ENCODE measurements around the gene CNTN5.

The CNTN5 gene

DNA sequence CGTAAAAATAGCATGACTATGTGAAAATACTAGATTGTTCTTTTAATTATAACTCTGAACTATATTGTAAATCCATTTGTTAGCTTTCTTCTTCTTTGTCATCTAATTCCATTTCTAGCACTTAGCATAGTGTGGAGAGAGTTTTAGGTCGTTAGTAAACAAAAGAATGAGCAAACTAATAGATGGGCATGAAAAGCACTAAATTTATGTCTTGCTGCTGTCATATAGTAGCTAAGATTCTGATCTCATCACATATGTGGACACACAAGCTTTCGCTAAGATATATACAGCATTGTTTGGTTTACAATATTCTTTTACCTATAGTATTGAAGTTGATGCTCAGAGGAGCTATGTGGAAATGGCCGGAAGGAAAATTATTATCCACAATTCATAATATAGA lies 370.5 kb downstream of the CNTN5 start:
- no peak for DNase-seq (ENCODE audit: low spot score)

DNA sequence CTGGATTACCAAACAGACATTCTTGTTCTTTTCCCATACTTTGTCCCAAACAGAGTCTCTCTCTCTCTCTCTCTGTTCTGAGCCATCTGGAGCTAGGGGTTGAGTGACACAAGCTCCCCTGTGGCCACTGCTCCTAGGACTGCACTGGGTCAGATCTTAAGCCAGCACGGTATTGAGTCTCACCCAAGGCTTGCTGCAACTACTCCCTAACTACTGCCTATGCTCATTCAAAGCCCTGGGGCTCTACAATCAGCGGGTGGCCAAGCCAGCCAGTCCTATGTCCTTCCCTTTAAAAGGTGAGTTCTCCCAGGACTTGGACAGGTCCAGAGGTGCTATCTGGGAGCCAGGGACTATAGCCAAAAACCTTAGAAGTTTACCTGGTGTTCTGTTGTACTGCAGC lies 385.6 kb downstream of the CNTN5 start:
- no peak for DNase-seq (ENCODE audit: low spot score)

DNA sequence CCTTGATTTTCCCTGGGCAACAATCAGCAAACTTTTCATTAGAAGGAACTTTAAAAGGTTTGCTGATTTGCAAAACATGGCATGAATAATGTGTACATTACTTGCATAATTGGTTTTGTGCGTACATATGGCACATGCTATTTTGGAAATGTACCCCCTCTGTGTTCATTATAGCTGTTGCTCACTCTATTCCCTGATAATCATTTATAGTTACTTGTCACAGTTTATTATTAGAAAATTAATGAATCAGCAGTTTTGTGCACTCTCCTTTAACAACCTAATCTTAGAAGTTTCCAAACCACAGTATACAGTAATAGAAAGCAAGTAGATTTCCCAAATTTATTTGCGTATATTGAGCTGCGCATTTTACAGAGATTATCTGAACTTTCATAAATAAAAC lies 389.9 kb downstream of the CNTN5 start:
- no peak for DNase-seq (ENCODE audit: low spot score)

DNA sequence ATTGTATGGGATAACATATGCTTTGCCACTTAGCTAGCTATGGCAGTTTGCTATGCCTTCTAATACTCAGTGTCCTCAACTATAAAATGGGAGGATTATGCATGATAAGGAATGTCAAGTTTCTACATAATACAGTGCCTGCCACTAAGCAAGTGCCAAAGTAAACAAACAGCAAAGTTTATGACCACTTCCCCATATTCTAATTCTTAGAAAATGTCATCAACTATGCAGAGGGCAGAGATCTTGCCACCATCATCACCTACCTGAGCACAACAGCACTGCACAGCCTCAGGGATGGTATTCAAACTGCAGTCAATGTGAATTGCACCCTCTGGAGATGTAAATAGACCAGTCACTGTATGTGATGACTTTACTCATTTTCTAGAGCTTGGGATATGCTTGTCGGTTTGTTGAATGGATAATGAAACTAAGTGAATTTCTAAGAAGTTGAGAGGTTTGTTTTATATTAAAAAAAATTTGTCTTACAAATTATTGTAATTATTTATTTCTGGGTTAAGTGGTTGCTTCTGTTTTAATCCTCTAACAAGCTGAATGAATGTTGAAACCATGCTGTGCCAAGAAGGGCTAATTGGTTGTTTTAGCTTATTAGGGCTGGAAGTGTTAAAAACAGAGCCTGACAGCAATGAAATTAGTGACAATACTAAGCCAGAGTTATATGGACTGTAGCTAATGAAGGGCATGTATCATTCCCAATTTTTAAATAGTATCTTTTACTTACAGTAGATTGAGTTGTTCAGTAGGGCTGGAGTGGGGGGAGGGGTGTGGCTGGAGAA lies 398.4 kb downstream of the CNTN5 start:
- DNase-seq (ENCODE audit: low spot score), result no peak

DNA sequence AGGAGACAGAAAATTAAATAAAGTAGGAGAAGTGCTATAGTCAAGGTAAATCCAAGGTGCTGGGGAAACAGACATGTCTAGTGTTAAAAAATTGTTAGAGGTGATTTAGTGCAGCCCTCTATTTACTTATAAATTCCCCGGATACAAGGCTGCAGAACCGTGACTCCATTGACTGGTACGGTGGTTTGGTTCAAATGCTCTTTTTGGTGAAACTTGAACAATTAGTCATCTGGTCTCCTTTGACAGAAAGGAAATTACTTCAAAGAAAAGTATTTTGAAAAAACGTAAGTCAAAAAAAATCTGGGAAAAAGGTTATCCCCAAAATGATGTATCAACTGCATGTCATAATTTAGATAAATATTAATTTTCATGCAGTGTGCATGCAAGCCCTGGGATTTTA lies 399.2 kb downstream of the CNTN5 start:
- DNase-seq (ENCODE audit: low spot score), result no peak

DNA sequence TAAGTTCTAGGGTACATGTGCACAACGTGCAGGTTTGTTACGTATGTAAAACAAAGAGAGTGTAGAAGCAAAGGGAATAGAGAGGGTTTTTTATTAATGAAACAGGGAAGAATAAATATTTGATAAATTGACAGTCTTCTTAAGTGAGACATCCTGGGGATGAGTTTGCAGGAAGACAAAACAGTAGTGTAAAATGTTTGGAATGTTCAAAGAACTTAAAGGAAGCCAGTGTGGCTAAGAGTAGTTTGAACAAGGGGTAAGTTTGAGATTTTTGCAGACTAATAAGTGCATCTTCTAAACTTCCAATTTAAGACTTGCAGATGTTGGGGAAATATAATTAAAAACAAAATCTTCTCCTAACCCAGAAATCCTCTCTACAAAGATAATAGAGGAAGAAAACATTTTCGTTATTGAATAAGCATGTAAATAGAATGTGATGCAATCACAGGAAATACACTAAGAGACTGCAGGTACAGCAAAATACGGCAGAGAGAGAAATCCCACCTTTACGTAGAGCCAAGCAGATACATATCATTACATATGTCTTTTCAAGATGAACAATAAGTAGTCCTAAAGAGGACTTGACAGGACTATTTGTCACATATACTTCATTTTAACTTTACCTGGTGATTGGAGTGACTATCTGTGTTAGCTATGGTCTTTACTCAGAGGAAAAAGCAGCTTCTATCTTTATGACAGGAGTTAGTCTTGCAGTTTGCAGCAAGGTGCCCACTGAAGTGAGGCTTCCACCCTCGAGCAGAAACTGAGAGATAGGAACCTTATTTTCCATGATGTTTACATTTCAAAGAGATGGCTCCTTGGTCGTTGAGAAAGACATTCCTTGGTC lies 402.1 kb downstream of the CNTN5 start:
- DNase-seq (ENCODE audit: low spot score), result no peak

DNA sequence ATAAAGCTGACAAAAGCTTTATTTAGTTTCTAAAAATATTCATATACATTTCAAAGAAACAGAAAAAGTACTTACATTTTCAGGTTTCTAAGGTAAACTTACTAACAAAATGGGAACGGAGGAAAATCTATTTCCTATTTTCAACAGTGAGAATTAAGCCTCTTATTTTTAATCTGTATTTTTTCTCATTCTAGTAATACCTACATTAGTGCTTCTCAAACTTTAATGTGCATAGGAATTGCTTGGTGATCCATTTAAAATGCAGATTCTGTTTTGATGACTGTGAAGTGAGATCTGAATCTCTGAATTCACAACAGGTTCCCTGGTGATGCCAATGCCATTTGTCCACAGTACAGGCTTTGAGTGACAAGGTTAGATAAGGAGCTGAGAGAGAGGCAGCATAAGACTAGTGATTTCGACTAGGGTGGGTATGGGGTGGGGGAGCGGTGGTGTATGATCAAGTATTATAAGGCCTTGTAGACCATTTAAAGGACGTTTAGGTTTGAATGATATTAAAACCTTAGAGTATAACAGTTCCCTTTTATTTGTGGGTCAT lies 402.8 kb downstream of the CNTN5 start:
- DNase-seq (ENCODE audit: low spot score), result no peak

DNA sequence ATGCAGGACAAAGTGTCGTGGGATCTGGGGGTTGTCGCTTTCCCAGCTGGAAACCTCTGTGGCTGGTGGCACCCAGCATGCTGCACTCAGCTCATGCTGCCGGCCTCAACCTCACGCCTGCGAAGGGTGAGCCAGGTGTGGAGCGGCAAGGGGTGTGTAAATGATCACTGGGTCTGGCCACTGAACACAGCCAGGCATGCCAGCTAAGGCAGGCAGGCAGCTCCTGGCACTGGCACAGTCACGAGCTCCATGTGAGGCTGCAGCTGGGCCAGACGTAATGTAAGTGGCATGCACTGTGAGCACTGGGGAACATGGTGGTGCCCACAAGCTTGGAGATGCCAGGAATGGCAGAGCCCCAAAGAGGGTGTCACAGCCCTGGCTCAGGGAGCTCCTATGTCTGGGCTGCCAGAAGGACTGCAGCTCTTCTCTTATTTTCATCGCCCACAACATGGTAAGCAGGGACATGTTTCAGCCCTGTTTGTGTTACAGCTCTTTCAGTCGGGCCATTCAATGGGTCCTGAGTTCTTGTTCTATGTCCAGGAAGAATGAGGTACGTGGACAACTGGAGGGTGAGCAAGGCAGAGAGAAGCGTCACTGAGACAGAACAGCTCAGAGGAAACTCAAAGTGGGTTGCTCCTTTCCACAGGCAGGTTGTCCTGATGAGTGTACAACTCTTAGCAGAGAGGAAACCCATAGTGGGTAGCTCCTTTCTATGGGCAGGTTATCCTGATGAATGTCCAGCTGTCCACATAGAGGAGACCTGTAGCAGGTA lies 403.8 kb downstream of the CNTN5 start:
- no peak for DNase-seq (ENCODE audit: low spot score)

DNA sequence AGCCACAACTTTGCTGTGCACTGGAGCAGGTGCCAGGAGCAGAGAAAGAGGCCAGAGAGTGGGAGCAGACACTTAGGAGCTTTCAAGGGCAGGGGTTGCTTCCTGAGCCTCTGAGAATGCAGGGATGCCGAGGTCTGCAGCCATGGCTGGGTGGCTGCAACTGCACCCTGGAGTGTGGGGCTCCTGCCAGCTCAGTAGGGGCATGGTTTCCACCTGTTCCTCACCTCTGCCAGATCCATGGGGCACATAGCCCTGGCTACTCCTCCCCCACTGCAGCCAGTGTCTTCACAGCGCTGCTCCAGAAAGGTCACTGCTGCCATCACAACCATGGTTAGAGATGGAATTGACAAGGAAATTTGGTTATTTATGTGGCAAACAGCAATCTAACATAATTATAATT lies 404.8 kb downstream of the CNTN5 start:
- DNase-seq (ENCODE audit: low spot score), result no peak

DNA sequence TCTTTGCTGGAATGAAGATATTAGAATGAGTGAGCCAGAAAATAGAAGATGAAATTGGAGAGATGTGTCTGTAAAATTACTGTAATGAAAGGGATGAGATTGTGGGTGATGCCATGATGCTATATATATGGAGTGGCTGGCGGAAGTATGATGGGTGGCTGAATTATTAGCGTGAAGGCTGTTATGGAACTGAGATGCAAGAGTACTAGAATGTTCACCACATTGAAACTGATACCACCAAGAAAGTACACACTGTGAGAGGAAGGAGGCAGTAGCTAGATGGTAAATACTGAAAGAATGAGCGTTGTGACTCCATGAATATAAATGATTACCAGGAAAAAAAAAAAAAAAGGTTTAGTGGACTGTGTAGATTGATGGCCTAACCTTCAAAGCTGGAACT lies 411.9 kb downstream of the CNTN5 start:
- no peak for DNase-seq (ENCODE audit: low spot score)

DNA sequence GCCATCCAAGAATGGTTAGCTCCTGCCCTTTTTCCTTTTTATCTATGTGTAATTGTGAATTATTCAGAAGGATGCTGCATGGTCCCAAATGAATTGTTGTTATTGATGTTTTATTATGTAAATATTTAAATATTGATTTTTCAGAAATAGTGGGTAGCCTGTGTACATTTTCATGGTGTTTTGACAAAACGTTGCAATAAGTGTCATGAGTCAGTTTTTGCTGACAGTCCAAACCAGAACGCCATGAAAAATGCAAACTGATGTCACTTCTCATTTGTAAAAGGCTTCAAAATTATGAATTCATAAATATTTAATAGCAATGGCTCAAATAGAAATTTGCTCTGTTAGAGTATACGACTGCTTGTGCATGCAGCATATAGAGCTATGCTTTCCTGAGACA lies 422.5 kb downstream of the CNTN5 start:
- no peak for DNase-seq (ENCODE audit: low spot score)

DNA sequence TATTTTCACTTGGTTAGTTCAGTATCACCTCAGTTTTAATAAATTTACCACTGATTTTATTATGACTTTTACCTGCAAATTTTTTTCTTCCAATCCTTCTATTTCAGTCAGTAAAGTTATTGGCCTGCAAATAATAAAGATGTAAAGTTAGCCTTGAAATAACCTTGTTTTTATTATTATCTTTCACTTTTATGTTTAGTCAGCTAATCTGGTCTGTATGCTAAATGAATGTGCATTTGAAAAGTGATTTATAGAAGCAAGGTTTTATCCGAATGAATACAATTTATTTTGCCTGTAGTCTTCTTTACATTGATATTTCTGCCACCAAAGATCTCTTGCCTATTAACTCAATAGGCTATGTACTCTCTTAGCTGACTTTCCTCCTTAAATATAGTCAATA lies 425.7 kb downstream of the CNTN5 start:
- DNase-seq (ENCODE audit: low spot score), result no peak

DNA sequence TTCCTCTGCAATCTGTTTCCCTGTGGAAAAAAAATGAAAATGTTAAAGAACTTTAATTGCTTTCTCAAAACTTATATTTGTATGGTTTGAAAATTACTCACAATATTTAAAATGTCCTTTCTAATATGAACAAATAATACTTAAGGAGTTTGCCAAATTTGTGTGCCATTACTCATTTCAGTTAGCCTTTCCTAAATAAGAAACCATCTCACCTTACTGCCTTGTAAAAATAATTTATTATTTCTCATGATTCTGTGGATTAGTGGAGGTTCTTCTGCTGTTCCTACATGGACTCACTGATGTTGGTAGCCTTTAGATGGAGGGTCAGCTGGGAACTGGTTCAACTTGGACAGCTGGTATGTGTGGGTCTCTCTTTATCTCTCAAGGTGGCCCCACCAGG lies 428.6 kb downstream of the CNTN5 start:
- no peak for DNase-seq (ENCODE audit: low spot score)

DNA sequence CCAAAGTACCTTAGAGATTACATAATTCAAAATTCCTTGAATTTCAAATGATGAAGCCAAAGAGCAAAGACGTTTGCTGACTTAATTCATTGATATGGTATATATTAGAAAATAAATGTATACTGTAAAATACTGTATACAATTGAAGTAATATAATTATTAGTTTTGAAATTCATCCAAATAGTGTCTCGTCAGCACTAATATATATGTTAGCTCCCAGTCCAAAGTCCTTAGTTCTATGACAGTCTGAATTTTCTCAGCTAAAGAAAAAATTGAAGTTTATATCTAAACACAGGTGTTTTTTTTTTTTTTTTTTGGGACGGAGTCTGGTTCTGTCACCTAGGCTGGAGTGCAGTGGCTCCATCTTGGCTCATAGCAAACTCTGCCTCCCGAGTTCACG lies 431.3 kb downstream of the CNTN5 start:
- no peak for DNase-seq (ENCODE audit: low spot score)

DNA sequence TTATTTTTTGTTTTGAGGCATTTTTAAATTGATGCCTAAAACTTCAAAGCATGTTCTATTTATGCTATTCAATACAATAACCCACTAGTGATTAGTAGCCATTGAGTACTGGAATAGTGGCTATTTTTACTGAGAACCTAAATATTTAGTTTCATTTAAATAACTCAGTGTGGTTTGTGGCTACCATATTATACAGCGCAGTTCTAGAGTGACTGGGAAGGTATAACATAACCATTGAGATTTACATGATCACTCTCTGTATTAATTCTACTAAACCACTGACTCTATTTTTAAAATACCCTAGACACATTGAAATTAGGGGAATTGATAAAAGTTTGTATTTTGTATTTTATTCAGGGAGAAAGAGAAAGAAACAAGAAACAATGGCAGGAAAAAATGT lies 441.2 kb downstream of the CNTN5 start:
- DNase-seq (ENCODE audit: low spot score), result no peak

DNA sequence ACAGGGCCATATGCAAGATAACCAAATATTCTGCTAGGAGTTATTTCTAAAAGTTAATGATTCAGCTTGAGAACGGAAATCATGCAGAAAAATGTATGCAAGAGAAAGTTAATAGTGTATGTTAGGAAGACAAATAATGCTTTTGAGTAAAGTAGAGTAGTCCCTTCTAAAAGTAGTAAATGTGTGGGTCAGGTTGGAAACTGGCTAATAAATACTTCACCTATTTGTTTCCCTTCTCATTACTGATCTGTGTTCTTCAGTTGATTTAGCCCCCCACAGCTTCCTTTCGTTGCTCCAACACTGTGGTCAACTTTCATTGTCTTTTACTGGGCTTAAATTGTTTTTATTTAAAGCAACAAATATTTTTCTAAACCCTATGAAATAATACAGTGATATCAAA lies 444.2 kb downstream of the CNTN5 start:
- no peak for DNase-seq (ENCODE audit: low spot score)

DNA sequence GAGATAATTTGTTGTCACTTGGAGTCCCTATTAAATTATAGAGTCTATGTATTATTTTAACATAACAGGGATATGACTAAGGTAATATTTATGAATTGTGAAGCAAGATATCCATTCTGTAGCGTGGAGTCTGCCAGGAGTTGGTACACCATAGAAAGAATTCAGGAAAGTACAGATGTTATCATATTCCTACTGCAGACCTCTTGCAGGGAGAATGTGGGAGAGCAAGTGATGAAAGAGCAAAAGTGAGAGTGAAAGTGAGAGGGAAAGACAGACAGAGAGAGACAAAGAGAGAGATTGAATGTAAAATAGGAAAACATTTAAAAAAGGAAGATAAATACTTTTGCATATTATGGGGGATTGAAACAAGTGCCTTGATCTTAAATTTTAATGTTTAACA lies 468.8 kb downstream of the CNTN5 start:
- no peak for DNase-seq (ENCODE audit: low spot score)

DNA sequence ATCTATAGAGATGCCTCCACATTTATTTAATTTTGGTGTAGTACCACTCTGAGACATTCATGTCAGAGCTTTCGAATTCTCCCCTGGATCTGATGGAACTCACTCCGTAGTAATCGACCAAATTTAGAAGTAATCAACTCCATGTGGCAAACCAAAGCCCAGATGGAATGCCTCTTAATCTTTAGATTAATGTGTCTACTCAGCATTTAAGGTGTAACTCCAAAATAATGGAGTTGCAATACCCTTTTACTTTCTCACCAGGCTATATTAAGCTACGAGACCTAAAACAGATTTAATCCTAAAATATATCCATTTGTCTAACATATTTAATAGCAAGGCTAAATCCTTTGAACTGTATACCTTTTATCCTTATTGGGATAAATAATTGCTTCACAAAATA lies 473.3 kb downstream of the CNTN5 start:
- no peak for DNase-seq (ENCODE audit: low spot score)

DNA sequence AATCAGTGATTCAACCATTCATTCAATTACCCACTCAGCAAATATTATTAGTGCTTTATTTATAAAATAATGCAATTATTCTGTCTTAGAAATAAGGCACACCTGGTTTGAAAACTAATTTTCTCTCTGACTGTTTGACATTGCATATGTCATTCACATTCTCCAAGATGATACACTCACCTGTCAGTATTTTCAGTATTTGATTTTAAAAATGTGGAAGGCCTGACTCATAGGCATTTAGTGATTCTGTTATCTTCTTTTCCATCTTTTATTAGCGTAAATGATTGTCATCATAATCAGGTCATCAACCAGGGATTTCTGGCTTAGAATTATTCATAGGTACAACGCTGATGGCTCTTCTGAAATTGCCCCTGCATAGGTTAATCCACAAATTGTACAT lies 480.9 kb downstream of the CNTN5 start:
- no peak for DNase-seq (ENCODE audit: low spot score)

DNA sequence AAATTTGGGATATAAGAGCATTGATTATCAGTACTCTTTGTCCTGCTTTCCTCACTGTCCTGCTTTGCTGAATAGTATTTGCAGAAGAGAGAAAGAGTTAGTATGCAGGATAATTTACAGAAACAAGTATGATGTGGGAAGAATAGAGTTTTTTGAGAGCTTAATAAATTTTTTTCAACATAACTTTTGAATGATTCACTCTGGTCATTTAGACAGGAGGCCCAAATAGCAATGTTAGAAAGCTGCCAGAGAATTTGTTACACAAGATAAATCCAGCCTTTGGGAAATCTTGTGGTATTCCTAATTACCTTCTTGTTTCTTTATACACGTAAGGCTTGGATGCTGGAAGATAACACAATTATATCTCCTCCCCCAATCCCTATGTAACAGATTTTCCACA lies 484.6 kb downstream of the CNTN5 start:
- peak; percentile 31 for DNase-seq (ENCODE audit: low spot score)

DNA sequence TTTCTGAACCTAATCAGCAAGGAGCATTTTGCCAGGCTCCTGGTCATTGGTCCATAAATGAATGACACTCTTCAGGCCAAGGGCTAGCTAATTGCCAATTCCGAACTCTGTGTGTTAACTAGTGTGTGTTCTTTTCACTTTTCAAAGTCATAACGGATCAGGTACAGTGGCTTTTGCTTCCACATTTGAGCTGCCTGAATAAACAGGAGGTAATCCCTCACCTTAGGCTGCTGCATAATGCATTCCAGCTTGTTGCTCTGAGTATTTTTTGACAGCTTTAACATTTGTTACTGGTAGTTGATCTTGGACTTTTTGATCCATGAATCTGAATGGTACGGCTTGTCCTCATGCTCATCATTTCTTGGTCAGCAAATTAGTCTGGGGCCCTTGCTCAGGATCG lies 485.1 kb downstream of the CNTN5 start:
- DNase-seq (ENCODE audit: low spot score), result no peak

DNA sequence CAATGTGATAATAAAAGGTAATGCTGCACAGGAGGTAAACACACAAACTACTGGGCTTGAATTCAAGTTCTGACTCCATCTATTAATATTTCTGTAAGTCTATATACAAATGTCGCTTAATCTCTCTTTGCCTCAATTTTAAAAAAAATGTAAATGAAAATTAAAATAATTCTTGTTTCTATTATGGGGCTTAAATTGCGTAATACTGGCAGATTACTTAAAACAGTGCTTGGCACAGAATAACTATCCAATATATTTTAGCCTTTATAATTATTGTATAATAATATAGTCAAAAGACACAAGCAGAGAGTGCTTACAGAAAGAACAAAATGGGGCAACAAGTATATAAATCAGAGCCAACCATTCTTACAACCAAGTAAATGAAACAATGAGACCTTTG lies 489.1 kb downstream of the CNTN5 start:
- DNase-seq (ENCODE audit: low spot score), result no peak

DNA sequence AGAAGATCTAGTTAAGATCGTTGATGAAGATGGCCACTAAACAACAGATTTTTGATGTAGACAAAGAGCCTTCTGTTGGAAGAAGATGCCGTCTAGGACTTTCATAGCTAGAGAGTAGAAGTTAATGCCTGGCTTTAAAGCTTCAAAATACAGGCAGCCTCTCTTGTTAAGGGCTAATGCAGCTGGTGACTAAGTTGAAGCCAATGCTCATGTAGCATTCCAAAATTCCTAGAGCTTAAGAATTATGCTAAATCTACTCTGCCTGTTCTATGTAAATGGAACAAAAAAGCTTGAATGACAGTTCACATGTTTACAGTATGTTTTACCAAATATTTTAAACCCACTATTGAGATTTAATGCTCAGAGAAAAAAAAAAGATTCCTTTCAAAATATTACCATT lies 492.6 kb downstream of the CNTN5 start:
- no peak for DNase-seq (ENCODE audit: low spot score)
